Activated CD8-positive, alpha-beta T cell treated with anti-CD3 and anti-CD28 coated beads for 36 hours (primary cell): ENCODE measurements around the gene CARS2. TPM values are rescaled to one million over a fixed set of nuclear protein-coding genes. Genes with fewer than 3 reads are reported as not detected.

Experiments
- ATAC-seq: fragments of 200-7000 bp; cut with Tn5 transposase; one replicate; pipeline ENCODE4 v1.10.0; 2021; ENCODE audit warnings: mild to moderate bottlenecking, moderate library complexity
- CTCF ChIA-PET: fragments of 350-600 bp; sonication (Branson Sonifier 250); formaldehyde crosslinking; loops from one replicate; lab custom pipeline; 2021; ENCODE audit warnings: antibody characterized with exemption; lab: Charles Lee
- POLR2A ChIA-PET: fragments of 350-600 bp; sonication (Branson Sonifier 250); formaldehyde crosslinking; loops from one replicate; lab custom pipeline; 2021; ENCODE audit warnings: antibody characterized with exemption; lab: Charles Lee
- DNase-seq: peaks from one replicate; pipeline ENCODE4 v3.0.0-alpha.2; 2020
- H3K27ac Mint-ChIP-seq: one replicate; pipeline ENCODE4 v1.8.0; 2021; ENCODE audit warnings: mild to moderate bottlenecking, mixed read lengths
- H3K27me3 Mint-ChIP-seq: one replicate; pipeline ENCODE4 v1.8.0; 2021; ENCODE audit warnings: mixed read lengths
- H3K36me3 Mint-ChIP-seq: one replicate; pipeline ENCODE4 v1.8.0; 2021; ENCODE audit warnings: low read depth, mixed read lengths
- H3K4me1 Mint-ChIP-seq: one replicate; pipeline ENCODE4 v1.8.0; 2021; ENCODE audit warnings: low read depth, mixed read lengths
- H3K4me3 Mint-ChIP-seq: one replicate; pipeline ENCODE4 v1.8.0; 2021; ENCODE audit warnings: mild to moderate bottlenecking, moderate library complexity, mixed read lengths
- H3K9me3 Mint-ChIP-seq: one replicate; pipeline ENCODE4 v1.8.0; 2021; ENCODE audit warnings: mixed read lengths
- CTCF ChIP-seq: fragments of 200-600 bp; IDR thresholded peaks from one replicate; pipeline ENCODE4 v1.8.0; 2022; ENCODE audit warnings: antibody characterized with exemption, mild to moderate bottlenecking
- intact Hi-C: fragments of 100-400 bp; cut with micrococcal nuclease; formaldehyde crosslinking; loops from one replicate; pipeline ENCODE4 v1.10.0; 2022
- total RNA-seq, 2 experiments: library from RNA; stranded (reverse); gene quantifications; one replicate each; pipeline ENCODE4 v1.2.3, GENCODE V29; 2021

The CARS2 gene
- total RNA-seq, 2 experiments from 2014 or later = 60.7 to 63.0 TPM

GRCh38 chr13:110650436-110650835 is 55.5 kb downstream of the CARS2 start:
- TF ChIP-seq CTCF = no peak
- Mint-ChIP-seq H3K4me3 (no peak overlapping the region), H3K36me3 (peaks cover 12% of the 10 kb centered on the region), H3K4me1 (peaks cover 13% of the 10 kb centered on the region), H3K27me3 (no peaks in the 10 kb centered on the region), H3K9me3 (no peaks in the 10 kb centered on the region), H3K27ac (no peak overlapping the region)
- DNase-seq (no peak), ATAC-seq (no peak)
- ChIA-PET POLR2A (interaction anchor here (0.6 kb wide), 1 partner anchor 150 kb away, joined by 3 read pairs; no protein-coding TSS in a partner anchor), CTCF (interaction anchor here (1.6 kb wide), 1 partner anchor 57 kb away, joined by 5 read pairs; no protein-coding TSS in a partner anchor)
- intact Hi-C loops = no loop called here

GRCh38 chr13:110649551-110649950 is 56.4 kb downstream of the CARS2 start:
- Mint-ChIP-seq H3K4me3 (no peak overlapping the region), H3K27ac (no peak overlapping the region), H3K9me3 (no peaks in the 10 kb centered on the region), H3K27me3 (no peaks in the 10 kb centered on the region), H3K36me3 (peaks cover 10% of the 10 kb centered on the region), H3K4me1 (peaks cover 15% of the 10 kb centered on the region)
- ChIA-PET POLR2A (interaction anchor here (0.6 to 1.0 kb wide), 2 partner anchors 10 to 149 kb away, joined by 3 read pairs; no protein-coding TSS in a partner anchor), CTCF (no interaction called here)
- no peak for TF ChIP-seq CTCF
- no peak for DNase-seq
- ATAC-seq = no peak
- intact Hi-C loops = no loop called here

- CTCF ChIA-PET = interaction anchor here (1.7 kb wide), 1 partner anchor 169 kb away, joined by 5 read pairs; no protein-coding TSS in a partner anchor
- Mint-ChIP-seq H3K4me3 (no peak overlapping the region), H3K27ac (no peak overlapping the region), H3K9me3 (no peaks in the 10 kb centered on the region), H3K36me3 (peaks cover 10% of the 10 kb centered on the region), H3K4me1 (peaks cover 17% of the 10 kb centered on the region), H3K27me3 (no peaks in the 10 kb centered on the region)
- intact Hi-C loops = no loop called here
- TF ChIP-seq CTCF = no peak
- DNase-seq (no peak), ATAC-seq (no peak)
- POLR2A ChIA-PET = interaction anchor here (0.8 to 1.0 kb wide), 4 partner anchors 9 to 12 kb away, joined by 3 read pairs; no protein-coding TSS in a partner anchor
Observed at GRCh38 chr13:110648848-110649421, 57.0 kb downstream of the CARS2 start.

GRCh38 chr13:110648146-110648819 is 57.6 kb downstream of the CARS2 start:
- Mint-ChIP-seq H3K27ac (no peak overlapping the region), H3K4me3 (no peak overlapping the region), H3K27me3 (no peaks in the 10 kb centered on the region), H3K4me1 (peaks cover 11% of the 10 kb centered on the region), H3K36me3 (peaks cover 11% of the 10 kb centered on the region), H3K9me3 (no peaks in the 10 kb centered on the region)
- no peak for TF ChIP-seq CTCF
- ChIA-PET POLR2A (interaction anchor here (0.6 to 1.0 kb wide), 5 partner anchors 8 to 207 kb away, joined by 3 to 4 read pairs (median 3); no protein-coding TSS in a partner anchor), CTCF (interaction anchor here (1.7 to 1.8 kb wide), 2 partner anchors 55 to 170 kb away, joined by 5 to 6 read pairs; no protein-coding TSS in a partner anchor)
- DNase-seq (no peak), ATAC-seq (no peak)
- intact Hi-C loops = no loop called here
